Breast epithelium (tissue), 3 donors: Measurements from ENCODE around the gene TMEM179.

Experiments used
- CTCF ChIP-seq, 3 donors: fragments of 450-650 bp; IDR thresholded peaks; one replicate each; pipeline ENCODE4 v1.5.1; 2016 to 2017; ENCODE audit warnings: antibody characterized with exemption in 3 of 3, mild to moderate bottlenecking in 3 of 3, moderate library complexity in 3 of 3
- POLR2A ChIP-seq: fragments of 450-650 bp; IDR thresholded peaks from one replicate; pipeline ENCODE4 v1.6.1; 2016; ENCODE audit warnings: antibody characterized with exemption, mild to moderate bottlenecking, moderate library complexity

- TF ChIP-seq POLR2A (no peak), CTCF (IDR thresholded peaks at IDR 0.05) (no peak)
Measured at GRCh38 chr14:104636131-104636530, 31.6 kb upstream of the TMEM179 start.
